Neural crest cell (in vitro differentiated cells): ENCODE data around the gene WFIKKN2. TPM values are rescaled to one million over a fixed set of nuclear protein-coding genes. Genes with fewer than 3 reads are reported as not detected.

Experiments used
- DNase-seq: peaks from one replicate; pipeline ENCODE4 v3.0.0; 2021; ENCODE audit warnings: low read depth, mixed read lengths, low spot score
- H3K27ac Mint-ChIP-seq: one replicate; pipeline ENCODE4 v1.8.0; 2021; ENCODE audit warnings: mild to moderate bottlenecking, mixed read lengths; ENCODE audit not compliant: unreplicated experiment
- H3K27me3 Mint-ChIP-seq: 2 replicates; pipeline ENCODE4 v1.8.0; 2021; ENCODE audit warnings: low read depth, mild to moderate bottlenecking, mixed read lengths
- H3K36me3 Mint-ChIP-seq: 2 replicates; pipeline ENCODE4 v1.8.0; 2021; ENCODE audit warnings: low read depth, mild to moderate bottlenecking, mixed read lengths
- H3K4me1 Mint-ChIP-seq: 2 replicates; pipeline ENCODE4 v1.8.0; 2021; ENCODE audit warnings: mixed read lengths
- H3K4me3 Mint-ChIP-seq: one replicate; pipeline ENCODE4 v1.8.0; 2021; ENCODE audit warnings: mild to moderate bottlenecking, mixed read lengths
- H3K9me3 Mint-ChIP-seq: 2 replicates; pipeline ENCODE4 v1.8.0; 2021; ENCODE audit warnings: mixed read lengths
- CTCF ChIP-seq: fragments of 200-600 bp; sonication (generic); conservative IDR thresholded peaks from 2 replicates; pipeline ENCODE4 v1.5.0; 2021; ENCODE audit warnings: antibody characterized with exemption, mild to moderate bottlenecking
- total RNA-seq: library from RNA; stranded (reverse); gene quantifications from 2 replicates; pipeline ENCODE4 v1.2.1, GENCODE V29; 2021

WFIKKN2 gene
- total RNA-seq, 1 donor from 2014 or later, result 0.09 TPM

- TF ChIP-seq CTCF, result no peak
- Mint-ChIP-seq H3K9me3 (no peaks in the 10 kb centered on the region), H3K27ac (no peak overlapping the region), H3K27me3 (no peaks in the 10 kb centered on the region), H3K4me1 (peaks cover 7% of the 10 kb centered on the region), H3K36me3 (no peaks in the 10 kb centered on the region), H3K4me3 (no peak overlapping the region)
- no peak for DNase-seq
These were observed 42.4 kb upstream of the WFIKKN2 start for GRCh38 chr17:50793007-50793406.

- Mint-ChIP-seq H3K4me1 (peaks cover 7% of the 10 kb centered on the region), H3K36me3 (no peaks in the 10 kb centered on the region), H3K9me3 (no peaks in the 10 kb centered on the region), H3K27ac (no peak overlapping the region), H3K4me3 (no peak overlapping the region), H3K27me3 (no peaks in the 10 kb centered on the region)
- no peak for DNase-seq
- no peak for TF ChIP-seq CTCF
These were observed 41.0 kb upstream of the WFIKKN2 start for GRCh38 chr17:50794361-50794760.

GRCh38 chr17:50797135-50797810 lies 38.1 kb upstream of the WFIKKN2 start:
- Mint-ChIP-seq H3K4me3 (no peak overlapping the region), H3K27ac (no peak overlapping the region), H3K4me1 (peaks cover 2% of the 10 kb centered on the region), H3K9me3 (no peaks in the 10 kb centered on the region), H3K27me3 (no peaks in the 10 kb centered on the region), H3K36me3 (no peaks in the 10 kb centered on the region)
- TF ChIP-seq CTCF, result no peak
- DNase-seq, result no peak

- no peak for TF ChIP-seq CTCF
- H3K27ac Mint-ChIP-seq, result no peak overlapping the region
- no peaks in the 10 kb centered on the region for H3K36me3 Mint-ChIP-seq
- no peaks in the 10 kb centered on the region for H3K9me3 Mint-ChIP-seq
- peaks cover 14% of the 10 kb centered on the region for H3K4me1 Mint-ChIP-seq
- H3K27me3 Mint-ChIP-seq, result no peaks in the 10 kb centered on the region
- DNase-seq, result no peak
- no peak overlapping the region for H3K4me3 Mint-ChIP-seq
These were observed 36.7 kb upstream of the WFIKKN2 start for GRCh38 chr17:50798424-50799288.

GRCh38 chr17:50799582-50799981 lies 35.8 kb upstream of the WFIKKN2 start:
- no peak overlapping the region for H3K4me3 Mint-ChIP-seq
- DNase-seq, result no peak
- H3K4me1 Mint-ChIP-seq, result peaks cover 22% of the 10 kb centered on the region
- H3K27me3 Mint-ChIP-seq, result no peaks in the 10 kb centered on the region
- no peak overlapping the region for H3K27ac Mint-ChIP-seq
- no peak for TF ChIP-seq CTCF
- H3K9me3 Mint-ChIP-seq, result no peaks in the 10 kb centered on the region
- H3K36me3 Mint-ChIP-seq, result no peaks in the 10 kb centered on the region
